Brain microvascular endothelial cell (primary cell): Measurements from ENCODE around the gene SMAD7.

ENCODE experiments used
- DNase-seq: peaks from one replicate; pipeline ENCODE4 v3.0.0-alpha.2; 2020
- H3K27ac ChIP-seq: fragments of 250-450 bp; sonication (Bioruptor Pico); 2 replicates; pipeline ENCODE4 v1.5.1; 2020; ENCODE audit warnings: mild to moderate bottlenecking, moderate library complexity
- H3K27me3 ChIP-seq: fragments of 250-450 bp; sonication (Bioruptor Pico); replicated peaks from 2 replicates; pipeline ENCODE4 v1.5.1; 2020; ENCODE audit warnings: mild to moderate bottlenecking
- H3K36me3 ChIP-seq: fragments of 250-450 bp; sonication (Bioruptor Pico); replicated peaks from 2 replicates; pipeline ENCODE4 v1.5.1; 2020; ENCODE audit warnings: mild to moderate bottlenecking
- H3K4me3 ChIP-seq: 2 replicates; pipeline ENCODE4 v1.5.1; 2011; ENCODE audit warnings: low read depth, mild to moderate bottlenecking, control low read depth, low read length, moderate library complexity
- in situ Hi-C: cut with HindIII; loops from 2 replicates; pipeline ENCODE4 v1.10.0; 2017; ENCODE audit warnings: low sequenced_read_pairs, low pct_ligation_motif_present
- TF ChIP-seq, protein P1 (sequence below): IDR thresholded peaks from 2 replicates; pipeline ENCODE4 v1.5.1; 2011; ENCODE audit warnings: low read depth, mild to moderate bottlenecking, moderate library complexity, low read length, control low read depth, inconsistent platforms; ENCODE audit errors: missing control alignments

The SMAD7 gene

DNA sequence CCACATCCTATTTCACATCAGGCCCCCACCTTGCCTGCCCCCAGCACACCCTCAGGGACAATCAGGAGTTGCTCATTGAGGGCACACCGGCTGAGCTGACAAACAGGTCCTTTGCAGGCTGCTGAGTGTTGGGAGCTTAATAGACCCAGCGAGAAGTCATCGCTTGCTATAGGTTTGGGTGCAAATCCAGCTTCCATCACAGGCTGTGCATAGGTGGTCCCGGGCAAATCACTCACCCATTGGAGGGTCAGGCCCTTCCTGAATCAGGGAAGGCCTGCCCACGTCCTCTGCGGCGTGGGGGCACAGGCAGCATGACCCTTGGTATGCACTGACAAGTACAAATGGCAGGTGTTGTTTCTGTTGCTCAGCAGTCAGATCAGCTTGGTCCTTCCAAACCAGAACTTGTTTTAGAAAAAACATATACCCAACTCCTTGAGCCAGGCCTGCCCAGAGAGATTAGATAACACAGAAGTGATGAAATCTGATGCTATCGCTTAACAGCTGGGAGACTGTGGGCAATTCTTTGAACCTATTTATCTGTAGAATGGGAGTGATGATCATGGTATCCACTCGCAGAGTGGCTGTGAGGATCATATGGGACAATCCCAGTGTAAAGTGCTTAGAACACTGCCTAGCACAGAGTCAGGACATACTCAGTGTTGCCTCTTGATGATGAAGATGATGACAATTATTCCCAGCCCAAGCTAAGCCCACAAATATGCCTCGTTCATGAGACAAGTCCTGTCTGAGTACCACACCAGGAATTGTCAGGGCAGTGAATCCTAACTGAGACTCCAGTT, 34.9 kb downstream of the SMAD7 start:
- no peak for DNase-seq
- no peak overlapping the region for H3K4me3 ChIP-seq
- H3K27ac ChIP-seq: no peak overlapping the region
- H3K27me3 ChIP-seq: no peaks in the 10 kb centered on the region
- TF ChIP-seq, protein P1, sequence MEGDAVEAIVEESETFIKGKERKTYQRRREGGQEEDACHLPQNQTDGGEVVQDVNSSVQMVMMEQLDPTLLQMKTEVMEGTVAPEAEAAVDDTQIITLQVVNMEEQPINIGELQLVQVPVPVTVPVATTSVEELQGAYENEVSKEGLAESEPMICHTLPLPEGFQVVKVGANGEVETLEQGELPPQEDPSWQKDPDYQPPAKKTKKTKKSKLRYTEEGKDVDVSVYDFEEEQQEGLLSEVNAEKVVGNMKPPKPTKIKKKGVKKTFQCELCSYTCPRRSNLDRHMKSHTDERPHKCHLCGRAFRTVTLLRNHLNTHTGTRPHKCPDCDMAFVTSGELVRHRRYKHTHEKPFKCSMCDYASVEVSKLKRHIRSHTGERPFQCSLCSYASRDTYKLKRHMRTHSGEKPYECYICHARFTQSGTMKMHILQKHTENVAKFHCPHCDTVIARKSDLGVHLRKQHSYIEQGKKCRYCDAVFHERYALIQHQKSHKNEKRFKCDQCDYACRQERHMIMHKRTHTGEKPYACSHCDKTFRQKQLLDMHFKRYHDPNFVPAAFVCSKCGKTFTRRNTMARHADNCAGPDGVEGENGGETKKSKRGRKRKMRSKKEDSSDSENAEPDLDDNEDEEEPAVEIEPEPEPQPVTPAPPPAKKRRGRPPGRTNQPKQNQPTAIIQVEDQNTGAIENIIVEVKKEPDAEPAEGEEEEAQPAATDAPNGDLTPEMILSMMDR: no peak
- H3K36me3 ChIP-seq: peaks cover 13% of the 10 kb centered on the region
- in situ Hi-C loops: no loop called here

GRCh38 chr18:48914581-48915251, 36.0 kb downstream of the SMAD7 start:
- no peak overlapping the region for H3K27ac ChIP-seq
- TF ChIP-seq, protein P1: no peak
- H3K4me3 ChIP-seq: no peak overlapping the region
- no peaks in the 10 kb centered on the region for H3K27me3 ChIP-seq
- in situ Hi-C loops: no loop called here
- DNase-seq: no peak
- peaks cover 5% of the 10 kb centered on the region for H3K36me3 ChIP-seq

GRCh38 chr18:48913775-48914174, 37.0 kb downstream of the SMAD7 start:
- Histone ChIP-seq H3K27ac (no peak overlapping the region), H3K4me3 (no peak overlapping the region), H3K27me3 (no peaks in the 10 kb centered on the region), H3K36me3 (no peaks in the 10 kb centered on the region)
- in situ Hi-C loops: no loop called here
- no peak for DNase-seq
- TF ChIP-seq, protein P1: no peak

GRCh38 chr18:48913201-48913600, 37.6 kb downstream of the SMAD7 start:
- no peak overlapping the region for H3K4me3 ChIP-seq
- in situ Hi-C loops: no loop called here
- H3K36me3 ChIP-seq: no peaks in the 10 kb centered on the region
- TF ChIP-seq, protein P1: peak; percentile 46
- DNase-seq: no peak
- H3K27me3 ChIP-seq: no peaks in the 10 kb centered on the region
- H3K27ac ChIP-seq: no peak overlapping the region

DNA sequence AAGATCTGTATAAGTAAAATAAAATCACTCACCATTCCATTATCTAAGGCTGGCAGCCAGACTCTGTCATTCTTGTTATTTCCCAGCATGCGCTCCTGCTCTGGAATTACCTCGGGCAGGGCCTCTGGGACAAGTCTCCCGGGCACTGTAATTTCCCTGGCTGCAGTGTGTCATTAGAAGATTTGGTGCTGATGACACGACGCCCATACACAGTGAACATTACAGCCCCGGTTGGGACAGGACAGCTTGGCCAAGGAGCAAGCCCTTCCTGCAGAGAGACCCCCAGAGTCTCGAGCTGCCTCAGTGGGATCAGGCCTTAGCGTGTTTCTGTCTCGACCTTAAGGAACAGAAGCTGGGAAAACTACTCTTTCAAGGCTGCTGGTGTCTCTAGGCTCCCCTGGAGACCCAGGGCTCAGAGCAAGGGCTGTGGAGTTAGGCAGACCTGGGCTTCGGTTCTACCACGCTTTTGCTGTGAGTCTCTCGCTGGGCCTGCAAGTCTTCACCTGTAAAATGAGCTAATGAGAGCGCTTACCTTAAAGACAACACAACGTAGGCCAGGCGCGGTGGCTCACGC, 39.7 kb downstream of the SMAD7 start:
- no peak for DNase-seq
- TF ChIP-seq, protein P1: no peak
- in situ Hi-C loops: no loop called here
- H3K27ac ChIP-seq: no peak overlapping the region
- no peaks in the 10 kb centered on the region for H3K27me3 ChIP-seq
- H3K4me3 ChIP-seq: no peak overlapping the region
- no peaks in the 10 kb centered on the region for H3K36me3 ChIP-seq
